ENCODE measurements around the gene ST3GAL3.
A peak's percentile ranks its signal among the peaks of the same experiment; 100 is the strongest.

Gene ST3GAL3

GRCh38 chr1:43979528-43980254 is 272.4 kb downstream of the ST3GAL3 start:
- Histone ChIP-seq H3K4me1 (ENCODE audit: control insufficient read depth, insufficient read depth, low read length) (peaks cover 3% of the 10 kb centered on the region; the same call in 1 of the 2 replicates), H3K27ac (ENCODE audit: extremely low read depth, low read depth, low read length) (peak overlapping the region; percentile 67; the same call in 1 of the 2 replicates), H3K9me3 (ENCODE audit: control insufficient read depth, insufficient read depth, low read depth, low read length) (no peaks in the 10 kb centered on the region), H3K36me3 (ENCODE audit: control insufficient read depth in 2 of 2, insufficient read depth in 1 of 2, low read length in 2 of 2) (peaks cover 7 to 71% of the 10 kb centered on the region in 2 experiments; a peak in 2 of 3 replicates), H3K4me3 (ENCODE audit: low read depth, low read length) (peak overlapping the region; percentile 67)
- ChIA-PET POLR2A (no interaction called here), CTCF (interaction anchor here (0.7 kb wide), 1 partner anchor 268 kb away, joined by 3 read pairs; no protein-coding TSS in a partner anchor)
- TF ChIP-seq OVOL3 (tag by site-specific recombination; IDR thresholded peaks at IDR 0.05) (no peak), PATZ1 (tag by site-specific recombination; IDR thresholded peaks at IDR 0.05) (peak; percentile 82), ZNF501 (tag by site-specific recombination; IDR thresholded peaks at IDR 0.05) (peak; percentile 48; the same call in 1 of the 2 replicates), ZEB2 (tag by site-specific recombination; IDR thresholded peaks at IDR 0.05) (peak; percentile 56; the same call in 1 of the 2 replicates), ZNF426 (tag by site-specific recombination; IDR thresholded peaks at IDR 0.05) (no peak), ZNF544 (tag by site-specific recombination; IDR thresholded peaks at IDR 0.05) (no peak), ZNF529 (tag by site-specific recombination; IDR thresholded peaks at IDR 0.05; ENCODE audit: insufficient replicate concordance) (no peak), ZNF792 (tag by site-specific recombination; IDR thresholded peaks at IDR 0.05) (no peak), GLIS1 (tag by site-specific recombination; IDR thresholded peaks at IDR 0.05) (peak; percentile 68), GLI2 (tag by site-specific recombination; IDR thresholded peaks at IDR 0.05; ENCODE audit: borderline replicate concordance, low read depth) (no peak), ZBTB26 (tag by site-specific recombination; optimal IDR thresholded peaks at IDR 0.05) (peak; percentile 48), ZBTB8A (tag by site-specific recombination; IDR thresholded peaks at IDR 0.05) (peak; percentile 80), ZBTB7A (tag by site-specific recombination; IDR thresholded peaks at IDR 0.05; ENCODE audit: low read depth) (peak; percentile 22; the same call in 1 of the 2 replicates), ZNF785 (tag by site-specific recombination; IDR thresholded peaks at IDR 0.05) (no peak), ZNF266 (tag by site-specific recombination; IDR thresholded peaks at IDR 0.05; ENCODE audit: low read depth) (no peak), PRDM10 (tag by site-specific recombination; IDR thresholded peaks at IDR 0.05) (peak; percentile 72), CTCF (tag by site-specific recombination; IDR thresholded peaks at IDR 0.05) (no peak), KLF16 (tag by site-specific recombination; IDR thresholded peaks at IDR 0.05) (peak; percentile 66; the same call in 1 of the 2 replicates), KLF9 (tag by site-specific recombination; IDR thresholded peaks at IDR 0.05; ENCODE audit: low read depth) (peak; percentile 87), RBAK (tag by site-specific recombination; IDR thresholded peaks at IDR 0.05) (no peak), ZNF600 (tag by site-specific recombination; IDR thresholded peaks at IDR 0.05) (peak; percentile 49; the same call in 1 of the 2 replicates), HIC1 (tag by site-specific recombination; IDR thresholded peaks at IDR 0.05) (peak; percentile 69), ZNF175 (tag by site-specific recombination; IDR thresholded peaks at IDR 0.05) (no peak), ZNF830 (tag by site-specific recombination; IDR thresholded peaks at IDR 0.05; ENCODE audit: low read depth) (no peak), ZNF391 (tag by site-specific recombination; IDR thresholded peaks at IDR 0.05; ENCODE audit: borderline replicate concordance, low read depth) (peak; percentile 33; the same call in 1 of the 2 replicates), ZBTB48 (tag by site-specific recombination; IDR thresholded peaks at IDR 0.05) (peak; percentile 40; the same call in 1 of the 2 replicates)
